ENCODE measurements around the gene FRMD4A.

The FRMD4A gene

DNA sequence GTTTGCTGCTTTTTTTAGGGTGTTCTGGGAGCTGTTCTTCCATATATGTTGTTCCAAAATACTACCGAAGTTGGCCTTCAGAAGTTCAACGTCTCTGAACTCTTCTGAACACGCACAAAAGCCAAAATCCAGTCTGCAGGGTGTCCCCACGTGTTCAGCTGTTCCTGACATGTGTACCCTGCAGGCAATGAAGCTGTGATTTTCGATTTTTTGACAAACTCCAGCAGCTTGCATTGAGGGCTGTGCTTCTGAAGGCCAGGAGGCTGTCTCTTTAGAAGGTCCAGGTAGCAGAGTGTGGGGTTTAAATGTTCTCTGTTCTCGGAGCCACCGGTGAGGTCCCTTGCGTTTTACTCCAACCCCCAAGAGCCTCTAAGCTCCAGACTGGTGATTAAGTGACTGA is 598.9 kb downstream of the FRMD4A start:
- Mint-ChIP-seq H3K36me3 (ENCODE audit: low read depth) (peaks cover 66% of the 10 kb centered on the region), H3K4me1 (peaks cover 37% of the 10 kb centered on the region), H3K4me3 (no peak overlapping the region), H3K9me3 (no peaks in the 10 kb centered on the region), H3K27me3 (ENCODE audit: low read depth) (no peaks in the 10 kb centered on the region), H3K27ac (peak overlapping the region in 1 of 3 experiments; percentile 25)
- TF ChIP-seq, protein P1, sequence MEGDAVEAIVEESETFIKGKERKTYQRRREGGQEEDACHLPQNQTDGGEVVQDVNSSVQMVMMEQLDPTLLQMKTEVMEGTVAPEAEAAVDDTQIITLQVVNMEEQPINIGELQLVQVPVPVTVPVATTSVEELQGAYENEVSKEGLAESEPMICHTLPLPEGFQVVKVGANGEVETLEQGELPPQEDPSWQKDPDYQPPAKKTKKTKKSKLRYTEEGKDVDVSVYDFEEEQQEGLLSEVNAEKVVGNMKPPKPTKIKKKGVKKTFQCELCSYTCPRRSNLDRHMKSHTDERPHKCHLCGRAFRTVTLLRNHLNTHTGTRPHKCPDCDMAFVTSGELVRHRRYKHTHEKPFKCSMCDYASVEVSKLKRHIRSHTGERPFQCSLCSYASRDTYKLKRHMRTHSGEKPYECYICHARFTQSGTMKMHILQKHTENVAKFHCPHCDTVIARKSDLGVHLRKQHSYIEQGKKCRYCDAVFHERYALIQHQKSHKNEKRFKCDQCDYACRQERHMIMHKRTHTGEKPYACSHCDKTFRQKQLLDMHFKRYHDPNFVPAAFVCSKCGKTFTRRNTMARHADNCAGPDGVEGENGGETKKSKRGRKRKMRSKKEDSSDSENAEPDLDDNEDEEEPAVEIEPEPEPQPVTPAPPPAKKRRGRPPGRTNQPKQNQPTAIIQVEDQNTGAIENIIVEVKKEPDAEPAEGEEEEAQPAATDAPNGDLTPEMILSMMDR (IDR thresholded peaks at IDR 0.05; ENCODE audit: unreplicated experiment in 3 of 3), result no peak

DNA sequence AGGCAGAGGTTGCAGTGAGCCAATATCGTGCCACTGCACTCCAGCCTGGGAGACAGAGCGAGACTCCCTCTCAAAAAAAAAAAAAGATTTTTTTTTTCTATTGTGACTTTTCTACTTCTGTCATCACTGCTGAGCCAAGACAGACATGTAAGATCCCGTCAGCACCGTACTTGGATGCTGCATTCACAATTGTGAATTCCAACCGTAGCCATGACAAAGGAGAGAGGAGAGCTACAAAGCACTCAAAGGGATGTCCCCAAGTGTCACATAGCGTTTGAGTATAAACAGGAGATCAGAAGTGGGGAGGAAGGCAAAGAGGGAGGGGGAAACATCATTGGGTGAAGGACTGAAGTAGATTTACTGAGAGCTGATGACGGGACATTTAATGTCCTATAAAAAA is 599.8 kb downstream of the FRMD4A start:
- H3K27me3 Mint-ChIP-seq (ENCODE audit: low read depth), result no peaks in the 10 kb centered on the region
- peak overlapping the region in 1 of 3 experiments; percentile 2 for H3K27ac Mint-ChIP-seq
- H3K36me3 Mint-ChIP-seq (ENCODE audit: low read depth), result peaks cover 65% of the 10 kb centered on the region
- H3K4me3 Mint-ChIP-seq, result no peak overlapping the region
- peaks cover 37% of the 10 kb centered on the region for H3K4me1 Mint-ChIP-seq
- no peaks in the 10 kb centered on the region for H3K9me3 Mint-ChIP-seq
- TF ChIP-seq, protein P1 (IDR thresholded peaks at IDR 0.05; ENCODE audit: unreplicated experiment in 3 of 3), result no peak

DNA sequence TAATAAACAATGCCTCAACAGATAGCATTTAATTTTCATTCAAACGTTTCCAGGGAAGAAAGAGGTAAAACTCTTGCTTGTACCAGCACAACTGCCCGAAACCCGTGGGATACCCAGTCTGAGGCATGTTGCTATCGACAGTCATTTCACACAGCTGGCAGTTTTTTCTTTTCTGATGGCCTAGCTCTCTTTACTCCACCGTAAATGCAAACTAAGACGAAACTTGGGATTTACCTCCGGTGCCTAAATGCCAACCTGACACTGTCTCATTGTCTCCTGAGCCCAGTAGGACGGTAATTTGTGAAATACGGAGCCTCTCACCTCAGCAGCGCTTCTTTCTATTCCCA is 600.4 kb downstream of the FRMD4A start:
- TF ChIP-seq, protein P1 (IDR thresholded peaks at IDR 0.05; ENCODE audit: unreplicated experiment in 3 of 3), result no peak
- Mint-ChIP-seq H3K4me3 (no peak overlapping the region), H3K27ac (peak overlapping the region; percentile 38 to 83 (median 50)), H3K36me3 (ENCODE audit: low read depth) (peaks cover 59% of the 10 kb centered on the region), H3K9me3 (no peaks in the 10 kb centered on the region), H3K4me1 (peaks cover 37% of the 10 kb centered on the region), H3K27me3 (ENCODE audit: low read depth) (no peaks in the 10 kb centered on the region)

DNA sequence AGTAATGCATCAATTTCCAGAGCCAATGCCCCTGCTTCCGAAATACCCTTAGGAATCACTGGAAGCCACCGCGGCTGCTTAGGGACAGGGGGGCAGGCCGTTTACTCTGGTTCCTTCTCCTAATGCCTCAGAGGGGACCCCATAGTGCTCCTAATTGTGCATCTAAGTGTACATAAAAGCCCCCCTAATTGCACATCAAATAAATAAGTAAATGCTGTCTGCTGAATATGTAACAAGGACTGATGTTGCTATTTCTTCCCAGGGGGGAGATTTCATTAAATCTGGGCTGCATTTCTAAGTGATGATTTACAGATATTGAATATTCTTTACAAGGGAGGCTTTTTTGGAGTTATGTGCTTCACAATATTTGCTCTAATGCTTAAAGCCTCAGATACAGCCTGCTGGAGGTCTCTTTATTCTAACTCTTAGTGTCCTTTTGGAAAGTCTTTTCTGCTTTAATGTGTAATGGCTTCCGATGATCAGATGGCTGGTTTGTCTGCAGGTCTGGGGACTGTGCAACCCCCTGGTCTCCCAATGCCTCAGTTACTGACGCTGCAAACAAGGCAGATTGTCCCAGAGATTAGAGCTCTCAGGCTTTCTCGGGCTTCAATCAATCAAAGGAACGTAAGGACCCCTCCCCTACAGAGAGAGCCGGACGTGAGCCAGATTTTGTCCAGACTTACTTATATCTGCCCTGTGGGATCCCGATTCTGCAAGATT is 601.0 kb downstream of the FRMD4A start:
- Mint-ChIP-seq H3K27me3 (ENCODE audit: low read depth) (no peaks in the 10 kb centered on the region), H3K4me1 (peaks cover 42% of the 10 kb centered on the region), H3K36me3 (ENCODE audit: low read depth) (peaks cover 63% of the 10 kb centered on the region), H3K4me3 (no peak overlapping the region), H3K27ac (peak overlapping the region; percentile 38 to 83 (median 50)), H3K9me3 (no peaks in the 10 kb centered on the region)
- TF ChIP-seq, protein P1 (IDR thresholded peaks at IDR 0.05; ENCODE audit: unreplicated experiment in 3 of 3), result no peak

DNA sequence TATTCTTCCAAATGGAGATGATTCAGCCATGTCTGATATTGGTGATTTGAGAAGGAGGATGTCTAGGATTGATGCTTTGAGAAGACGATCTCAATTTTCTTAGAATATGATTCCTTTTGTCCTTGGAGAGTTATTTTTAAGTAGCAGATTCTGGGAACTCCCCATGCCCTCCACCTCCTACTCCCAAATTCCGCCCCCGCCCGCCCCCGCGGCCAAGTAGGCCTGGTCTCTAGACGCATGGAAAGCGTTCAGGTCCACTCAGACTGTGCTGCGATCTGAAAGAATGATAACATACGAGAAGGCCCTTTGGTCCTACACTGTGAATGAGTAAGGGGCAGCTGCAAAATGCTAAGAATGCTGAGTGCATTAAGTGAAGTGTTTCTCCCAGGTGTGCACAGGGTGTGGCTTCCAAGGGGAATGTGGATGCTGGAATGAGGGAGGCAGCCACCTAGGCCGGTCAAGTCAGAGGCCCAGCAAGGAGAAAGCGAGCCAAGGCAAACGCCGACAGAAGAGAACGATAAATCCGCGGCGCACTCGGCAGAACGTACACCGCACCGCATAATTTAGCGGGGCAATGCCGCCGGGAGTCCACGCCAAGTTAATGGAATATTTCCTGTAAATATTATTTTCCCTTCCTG is 601.7 kb downstream of the FRMD4A start:
- peak overlapping the region; percentile 38 to 83 (median 57) for H3K27ac Mint-ChIP-seq
- peaks cover 63% of the 10 kb centered on the region for H3K36me3 Mint-ChIP-seq (ENCODE audit: low read depth)
- H3K27me3 Mint-ChIP-seq (ENCODE audit: low read depth), result no peaks in the 10 kb centered on the region
- no peaks in the 10 kb centered on the region for H3K9me3 Mint-ChIP-seq
- H3K4me1 Mint-ChIP-seq, result peaks cover 43% of the 10 kb centered on the region
- TF ChIP-seq, protein P1 (IDR thresholded peaks at IDR 0.05; ENCODE audit: unreplicated experiment in 3 of 3), result no peak
- no peak overlapping the region for H3K4me3 Mint-ChIP-seq

DNA sequence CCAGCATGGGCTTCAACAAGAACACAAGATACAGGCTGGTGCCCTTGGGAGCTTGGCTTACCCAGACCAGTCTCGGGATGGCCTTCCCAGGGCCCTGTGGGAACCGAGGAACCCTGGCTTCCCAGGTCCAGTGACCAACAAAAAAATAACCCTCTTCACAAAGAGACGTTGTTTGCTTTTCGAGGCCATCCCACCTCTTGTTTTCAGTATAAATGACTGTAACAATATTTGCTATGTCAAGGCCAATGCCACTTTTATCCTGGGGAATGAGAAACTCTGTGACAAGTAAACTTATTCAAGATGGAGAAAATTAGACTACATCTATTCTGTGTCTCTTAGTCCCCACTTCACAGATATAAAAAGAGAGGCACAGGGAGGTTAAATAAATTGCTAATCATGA is 605.1 kb downstream of the FRMD4A start:
- H3K27ac Mint-ChIP-seq, result no peak overlapping the region
- H3K4me1 Mint-ChIP-seq, result peaks cover 48% of the 10 kb centered on the region
- H3K27me3 Mint-ChIP-seq (ENCODE audit: low read depth), result no peaks in the 10 kb centered on the region
- H3K36me3 Mint-ChIP-seq (ENCODE audit: low read depth), result peaks cover 63% of the 10 kb centered on the region
- H3K4me3 Mint-ChIP-seq, result no peak overlapping the region
- H3K9me3 Mint-ChIP-seq, result no peaks in the 10 kb centered on the region
- TF ChIP-seq, protein P1 (IDR thresholded peaks at IDR 0.05; ENCODE audit: unreplicated experiment in 3 of 3), result no peak

Measured in nephron (organoid).